ENCODE results near the gene CRB3. TPM values are rescaled to one million over a fixed set of nuclear protein-coding genes. Genes with fewer than 3 reads are reported as not detected.

The CRB3 gene
- total and polyA plus RNA-seq, 2 of the 13 experiments (the other 11 are each of a cell fraction or from before 2014, with no cell fraction given): 10.6 to 25.6 TPM

DNA sequence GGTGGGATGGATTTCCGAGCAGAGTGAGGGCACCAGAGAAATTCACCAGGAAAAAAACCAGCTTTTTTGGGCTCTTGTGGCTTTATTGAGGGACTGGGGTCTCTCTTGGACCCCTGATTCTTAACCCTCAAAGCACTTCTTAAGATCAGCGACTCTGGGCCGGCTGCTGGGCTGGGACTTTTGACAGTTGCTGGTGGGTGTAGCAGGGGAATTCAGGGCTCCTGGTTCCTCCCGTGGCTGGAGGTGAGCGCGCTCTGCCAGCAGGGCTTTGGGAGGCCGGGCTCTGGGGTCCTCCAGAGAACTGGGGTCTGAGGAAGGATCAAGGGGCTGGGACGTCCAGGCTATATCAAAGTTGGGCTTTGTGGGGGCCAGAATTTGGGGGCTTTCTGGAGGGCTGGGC is 3.3 kb downstream of the CRB3 start:
- H3K27me3 ChIP-seq (ENCODE audit: control insufficient read depth in 1 of 2, insufficient read depth in 2 of 2, low read length in 2 of 2): no peaks in the 10 kb centered on the region
- DNase-seq (ENCODE audit: low spot score) (no peak), FAIRE-seq (no peak), ATAC-seq (no peak)
- H2AFZ ChIP-seq (ENCODE audit: low read length): no peak overlapping the region
- no TSS peak for BruUV-seq (replicated peaks)
- in situ Hi-C loops (cut with HindIII; ENCODE audit: extremely low pct_ligation_motif_present, low pct_unique_long_range_greater_than_20kb): no loop called here
- H3K4me1 ChIP-seq (ENCODE audit: insufficient read depth, low read length): peaks cover 9% of the 10 kb centered on the region
- no peak overlapping the region for H3K4me2 ChIP-seq (ENCODE audit: low read depth, low read length)
- ChIA-PET CTCF (ENCODE audit: low intra/inter-chr PET ratio, low total read pairs) (no interaction called here), POLR2A (no interaction called here)
- no peak overlapping the region for H3K9ac ChIP-seq (ENCODE audit: insufficient read depth, low read depth, low read length)
- no peaks in the 10 kb centered on the region for H3K9me3 ChIP-seq (ENCODE audit: low read length)
- no peak overlapping the region for H3K4me3 ChIP-seq (replicated peaks in 1 of 3; ENCODE audit: insufficient read depth in 1 of 3, low read depth in 2 of 3, low read length in 3 of 3)
- H3K79me2 ChIP-seq (ENCODE audit: insufficient read depth, low read length): no peaks in the 10 kb centered on the region
- H3K36me3 ChIP-seq (replicated peaks in 1 of 2; ENCODE audit: control insufficient read depth in 1 of 2, insufficient read depth in 2 of 2, low read length in 2 of 2): no peaks in the 10 kb centered on the region; a peak in 1 of 5 replicates
- no peaks in the 10 kb centered on the region for H4K20me1 ChIP-seq (ENCODE audit: insufficient read depth, low read length)
- intact Hi-C loops (cut with micrococcal nuclease; ENCODE audit: unreplicated experiment): no loop called here
- no peak overlapping the region for H3K27ac ChIP-seq (ENCODE audit: extremely low read length, insufficient read depth, low read length)
- 99% methylated on average over 5 of the region's 8 CpGs for WGBS (ENCODE audit: low lambda C conversion rate)
- TF ChIP-seq, protein P1, sequence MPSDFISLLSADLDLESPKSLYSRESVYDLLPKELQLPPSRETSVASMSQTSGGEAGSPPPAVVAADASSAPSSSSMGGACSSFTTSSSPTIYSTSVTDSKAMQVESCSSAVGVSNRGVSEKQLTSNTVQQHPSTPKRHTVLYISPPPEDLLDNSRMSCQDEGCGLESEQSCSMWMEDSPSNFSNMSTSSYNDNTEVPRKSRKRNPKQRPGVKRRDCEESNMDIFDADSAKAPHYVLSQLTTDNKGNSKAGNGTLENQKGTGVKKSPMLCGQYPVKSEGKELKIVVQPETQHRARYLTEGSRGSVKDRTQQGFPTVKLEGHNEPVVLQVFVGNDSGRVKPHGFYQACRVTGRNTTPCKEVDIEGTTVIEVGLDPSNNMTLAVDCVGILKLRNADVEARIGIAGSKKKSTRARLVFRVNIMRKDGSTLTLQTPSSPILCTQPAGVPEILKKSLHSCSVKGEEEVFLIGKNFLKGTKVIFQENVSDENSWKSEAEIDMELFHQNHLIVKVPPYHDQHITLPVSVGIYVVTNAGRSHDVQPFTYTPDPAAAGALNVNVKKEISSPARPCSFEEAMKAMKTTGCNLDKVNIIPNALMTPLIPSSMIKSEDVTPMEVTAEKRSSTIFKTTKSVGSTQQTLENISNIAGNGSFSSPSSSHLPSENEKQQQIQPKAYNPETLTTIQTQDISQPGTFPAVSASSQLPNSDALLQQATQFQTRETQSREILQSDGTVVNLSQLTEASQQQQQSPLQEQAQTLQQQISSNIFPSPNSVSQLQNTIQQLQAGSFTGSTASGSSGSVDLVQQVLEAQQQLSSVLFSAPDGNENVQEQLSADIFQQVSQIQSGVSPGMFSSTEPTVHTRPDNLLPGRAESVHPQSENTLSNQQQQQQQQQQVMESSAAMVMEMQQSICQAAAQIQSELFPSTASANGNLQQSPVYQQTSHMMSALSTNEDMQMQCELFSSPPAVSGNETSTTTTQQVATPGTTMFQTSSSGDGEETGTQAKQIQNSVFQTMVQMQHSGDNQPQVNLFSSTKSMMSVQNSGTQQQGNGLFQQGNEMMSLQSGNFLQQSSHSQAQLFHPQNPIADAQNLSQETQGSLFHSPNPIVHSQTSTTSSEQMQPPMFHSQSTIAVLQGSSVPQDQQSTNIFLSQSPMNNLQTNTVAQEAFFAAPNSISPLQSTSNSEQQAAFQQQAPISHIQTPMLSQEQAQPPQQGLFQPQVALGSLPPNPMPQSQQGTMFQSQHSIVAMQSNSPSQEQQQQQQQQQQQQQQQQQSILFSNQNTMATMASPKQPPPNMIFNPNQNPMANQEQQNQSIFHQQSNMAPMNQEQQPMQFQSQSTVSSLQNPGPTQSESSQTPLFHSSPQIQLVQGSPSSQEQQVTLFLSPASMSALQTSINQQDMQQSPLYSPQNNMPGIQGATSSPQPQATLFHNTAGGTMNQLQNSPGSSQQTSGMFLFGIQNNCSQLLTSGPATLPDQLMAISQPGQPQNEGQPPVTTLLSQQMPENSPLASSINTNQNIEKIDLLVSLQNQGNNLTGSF (CRISPR knock-in tag; IDR thresholded peaks at IDR 0.05): no peak
- TF ChIP-seq FOXK2 (IDR thresholded peaks at IDR 0.05) (no peak), ERF (CRISPR knock-in tag; IDR thresholded peaks at IDR 0.05) (no peak), ZKSCAN8 (CRISPR knock-in tag; IDR thresholded peaks at IDR 0.05; ENCODE audit: borderline replicate concordance) (no peak), ZNF407 (CRISPR knock-in tag; IDR thresholded peaks at IDR 0.05; ENCODE audit: not compliant biosample characterization) (no peak), FOXC1 (CRISPR knock-in tag; IDR thresholded peaks at IDR 0.05; ENCODE audit: borderline replicate concordance) (no peak), STAT5B (CRISPR knock-in tag; IDR thresholded peaks at IDR 0.05) (no peak), ZNF235 (CRISPR knock-in tag; IDR thresholded peaks at IDR 0.05; ENCODE audit: borderline replicate concordance) (no peak), WIZ (CRISPR knock-in tag; IDR thresholded peaks at IDR 0.05) (no peak), HDAC6 (IDR thresholded peaks at IDR 0.05; ENCODE audit: low read depth, low read length) (no peak)
- TF ChIP-seq, protein P2, sequence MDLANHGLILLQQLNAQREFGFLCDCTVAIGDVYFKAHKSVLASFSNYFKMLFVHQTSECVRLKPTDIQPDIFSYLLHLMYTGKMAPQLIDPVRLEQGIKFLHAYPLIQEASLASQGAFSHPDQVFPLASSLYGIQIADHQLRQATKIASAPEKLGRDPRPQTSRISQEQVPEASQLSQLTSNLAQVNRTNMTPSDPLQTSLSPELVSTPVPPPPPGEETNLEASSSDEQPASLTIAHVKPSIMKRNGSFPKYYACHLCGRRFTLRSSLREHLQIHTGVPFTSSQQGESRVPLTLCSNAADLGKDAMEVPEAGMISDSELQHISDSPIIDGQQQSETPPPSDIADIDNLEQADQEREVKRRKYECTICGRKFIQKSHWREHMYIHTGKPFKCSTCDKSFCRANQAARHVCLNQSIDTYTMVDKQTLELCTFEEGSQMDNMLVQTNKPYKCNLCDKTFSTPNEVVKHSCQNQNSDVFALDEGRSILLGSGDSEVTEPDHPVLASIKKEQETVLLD (CRISPR knock-in tag; IDR thresholded peaks at IDR 0.05; ENCODE audit: low read depth): no peak

Data from HepG2 (cell line).